ENCODE measurements around the gene MYOF.

MYOF gene

GRCh38 chr10:93261089-93261488 is 221.0 kb downstream of the MYOF start:
- no peak for DNase-seq

DNA sequence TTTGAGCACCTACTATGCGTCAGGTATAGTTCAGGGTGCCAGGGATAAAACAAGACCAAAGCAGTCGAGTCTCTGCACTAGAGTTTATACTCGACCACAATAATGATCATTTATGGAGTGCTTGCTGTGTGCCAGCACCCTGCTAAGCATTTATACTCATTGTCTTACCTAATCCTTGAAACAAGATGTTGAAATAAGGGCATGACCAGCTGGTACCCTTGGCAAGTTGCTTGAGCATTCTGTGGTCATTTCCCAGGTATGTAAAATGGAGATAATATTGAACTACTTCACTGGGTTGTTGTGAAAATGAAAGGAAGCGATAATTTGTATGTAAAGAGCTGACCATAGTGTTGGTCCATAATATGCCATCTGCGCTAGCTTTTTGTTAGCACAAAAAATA is 223.0 kb downstream of the MYOF start:
- no peak for DNase-seq
